ENCODE data around the gene PCDHGC4. TPM values are rescaled to one million over a fixed set of nuclear protein-coding genes. Genes with fewer than 3 reads are reported as not detected.

Gene PCDHGC4
- total RNA-seq, 2 donors from 2014 or later, result 3.8 to 4.1 TPM

DNA sequence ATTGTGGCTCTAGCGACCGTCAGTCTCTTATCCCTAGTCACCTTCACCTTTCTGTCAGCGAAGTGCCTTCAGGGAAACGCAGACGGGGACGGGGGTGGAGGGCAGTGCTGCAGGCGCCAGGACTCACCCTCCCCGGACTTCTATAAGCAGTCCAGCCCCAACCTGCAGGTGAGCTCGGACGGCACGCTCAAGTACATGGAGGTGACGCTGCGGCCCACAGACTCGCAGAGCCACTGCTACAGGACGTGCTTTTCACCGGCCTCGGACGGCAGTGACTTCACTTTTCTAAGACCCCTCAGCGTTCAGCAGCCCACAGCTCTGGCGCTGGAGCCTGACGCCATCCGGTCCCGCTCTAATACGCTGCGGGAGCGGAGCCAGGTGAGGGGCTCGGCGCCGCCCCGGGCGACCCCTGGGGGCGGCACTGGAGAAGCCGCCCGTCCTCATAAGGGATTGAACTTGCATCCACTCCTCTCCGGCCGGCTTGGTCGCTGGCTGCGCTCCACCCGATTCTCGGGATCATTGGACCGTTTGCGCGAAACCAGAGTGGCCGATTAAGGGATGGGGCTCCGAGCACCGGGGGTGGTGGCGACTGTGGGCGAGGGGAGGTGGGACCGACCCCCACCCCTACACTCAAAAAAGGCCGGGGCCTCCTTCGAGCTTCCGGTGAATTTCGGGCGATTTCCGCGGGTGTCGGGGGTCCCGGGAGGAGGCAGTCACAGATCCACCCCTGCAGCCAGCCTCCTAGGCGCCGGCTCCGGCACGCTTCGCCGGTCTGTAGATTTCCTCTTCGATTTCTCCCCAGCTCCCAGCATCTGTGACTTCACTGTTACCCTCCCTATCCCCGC lies 6.7 kb downstream of the PCDHGC4 start:
- no peak overlapping the region for H3K27ac ChIP-seq
- H3K4me3 ChIP-seq, result no peak overlapping the region
- H3K27me3 ChIP-seq (replicated peaks; ENCODE audit: insufficient read depth), result no peaks in the 10 kb centered on the region
- 76% methylated on average over 66 of the region's 66 CpGs for WGBS
- no peaks in the 10 kb centered on the region for H3K9me3 ChIP-seq
- intact Hi-C loops (cut with DNase I), result no loop called here
- DNase-seq (ENCODE audit: low spot score), result no peak
- TF ChIP-seq, protein P1, sequence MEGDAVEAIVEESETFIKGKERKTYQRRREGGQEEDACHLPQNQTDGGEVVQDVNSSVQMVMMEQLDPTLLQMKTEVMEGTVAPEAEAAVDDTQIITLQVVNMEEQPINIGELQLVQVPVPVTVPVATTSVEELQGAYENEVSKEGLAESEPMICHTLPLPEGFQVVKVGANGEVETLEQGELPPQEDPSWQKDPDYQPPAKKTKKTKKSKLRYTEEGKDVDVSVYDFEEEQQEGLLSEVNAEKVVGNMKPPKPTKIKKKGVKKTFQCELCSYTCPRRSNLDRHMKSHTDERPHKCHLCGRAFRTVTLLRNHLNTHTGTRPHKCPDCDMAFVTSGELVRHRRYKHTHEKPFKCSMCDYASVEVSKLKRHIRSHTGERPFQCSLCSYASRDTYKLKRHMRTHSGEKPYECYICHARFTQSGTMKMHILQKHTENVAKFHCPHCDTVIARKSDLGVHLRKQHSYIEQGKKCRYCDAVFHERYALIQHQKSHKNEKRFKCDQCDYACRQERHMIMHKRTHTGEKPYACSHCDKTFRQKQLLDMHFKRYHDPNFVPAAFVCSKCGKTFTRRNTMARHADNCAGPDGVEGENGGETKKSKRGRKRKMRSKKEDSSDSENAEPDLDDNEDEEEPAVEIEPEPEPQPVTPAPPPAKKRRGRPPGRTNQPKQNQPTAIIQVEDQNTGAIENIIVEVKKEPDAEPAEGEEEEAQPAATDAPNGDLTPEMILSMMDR (IDR thresholded peaks at IDR 0.05), result no peak
- no peak for TF ChIP-seq POLR2AphosphoS5 (IDR thresholded peaks at IDR 0.05)
- H3K4me1 ChIP-seq (replicated peaks), result no peaks in the 10 kb centered on the region
- no peaks in the 10 kb centered on the region for H3K36me3 ChIP-seq

DNA sequence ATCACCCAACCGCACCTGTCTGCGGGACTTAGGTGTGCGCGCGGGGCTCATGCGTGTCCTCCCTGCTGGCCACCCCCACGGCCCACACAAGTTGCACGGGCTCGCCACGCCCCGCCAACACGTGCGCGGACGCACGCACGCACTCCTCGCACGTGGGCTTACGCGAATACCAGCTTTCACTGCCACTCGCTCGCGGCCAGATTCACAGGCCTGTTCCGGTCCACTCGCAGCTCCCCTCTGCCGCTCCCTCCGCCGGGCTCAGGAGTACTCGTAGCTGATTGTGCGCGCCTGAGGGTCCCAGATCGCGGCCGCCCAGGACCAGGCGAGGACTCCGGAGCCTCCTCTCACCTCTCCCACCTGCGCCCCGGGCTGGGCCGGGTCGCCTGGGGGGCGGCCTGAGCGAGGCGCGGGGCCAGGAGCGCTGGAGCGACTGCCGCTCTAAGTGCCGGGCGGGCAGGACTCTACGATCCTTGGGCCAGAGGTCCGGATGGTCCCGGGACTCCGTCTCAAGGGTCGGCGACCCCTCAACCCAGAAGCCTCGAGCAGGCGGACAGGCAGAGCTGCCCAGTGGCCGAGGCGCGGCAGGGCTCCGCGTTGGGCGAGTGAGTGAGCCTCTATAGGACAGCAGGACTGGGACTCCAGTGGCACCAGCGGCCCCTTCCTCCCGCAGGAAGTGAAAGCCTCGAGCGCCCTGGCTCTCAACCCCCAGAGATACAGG lies 7.5 kb downstream of the PCDHGC4 start:
- 77% methylated on average over 68 of the region's 68 CpGs for WGBS
- no peaks in the 10 kb centered on the region for H3K9me3 ChIP-seq
- no peak for DNase-seq (ENCODE audit: low spot score)
- H3K27ac ChIP-seq, result no peak overlapping the region
- H3K4me1 ChIP-seq (replicated peaks), result no peaks in the 10 kb centered on the region
- no peaks in the 10 kb centered on the region for H3K27me3 ChIP-seq (replicated peaks; ENCODE audit: insufficient read depth)
- intact Hi-C loops (cut with DNase I), result no loop called here
- TF ChIP-seq, protein P1 (IDR thresholded peaks at IDR 0.05), result no peak
- TF ChIP-seq POLR2A (IDR thresholded peaks at IDR 0.05) (no peak), POLR2AphosphoS5 (IDR thresholded peaks at IDR 0.05) (no peak)
- H3K36me3 ChIP-seq, result no peaks in the 10 kb centered on the region
- no peak overlapping the region for H3K4me3 ChIP-seq

DNA sequence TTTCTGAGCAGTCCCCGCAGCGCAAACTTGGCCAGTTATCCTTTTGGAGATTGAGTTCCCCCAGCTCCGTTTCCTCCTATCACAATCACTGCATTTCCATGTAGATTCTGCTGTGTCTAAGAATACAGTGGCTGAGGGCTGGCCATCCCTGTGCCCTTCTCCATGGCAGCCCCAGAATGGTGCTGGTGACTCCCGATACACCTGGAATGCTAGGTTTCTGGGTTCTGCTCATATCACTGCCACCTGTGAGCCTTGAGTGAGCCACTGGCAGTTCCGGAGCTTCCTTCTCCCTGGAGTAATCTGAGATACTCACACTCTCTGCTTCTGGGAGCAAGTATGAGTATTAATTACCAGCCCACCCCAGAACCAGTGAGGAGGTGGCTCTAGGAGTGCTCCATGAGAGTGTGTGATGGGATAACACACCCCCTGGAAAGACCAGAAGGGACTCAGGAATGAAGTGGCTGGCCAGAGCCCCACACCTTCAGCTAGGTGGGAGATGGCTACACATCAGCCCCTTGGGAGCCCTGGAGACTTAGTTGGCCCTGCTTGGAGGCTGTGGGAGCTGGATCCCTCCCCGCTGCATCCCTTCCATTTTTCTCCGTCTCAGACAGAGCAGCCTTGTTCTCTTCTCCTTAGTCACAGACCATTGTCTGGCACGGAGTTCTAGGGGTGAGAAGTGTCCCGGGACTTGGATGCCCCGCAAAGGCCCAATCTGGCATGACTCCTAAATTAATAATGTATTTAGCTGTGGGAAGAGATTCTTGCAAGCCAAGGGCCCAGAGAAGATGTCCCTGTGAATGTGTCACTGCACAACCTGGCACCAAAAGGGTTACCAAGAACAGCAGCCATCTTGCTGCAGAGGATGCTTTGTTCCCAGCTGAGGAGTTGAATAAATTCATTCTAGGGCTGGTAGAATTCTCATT lies 8.9 kb downstream of the PCDHGC4 start:
- H3K36me3 ChIP-seq, result no peaks in the 10 kb centered on the region
- DNase-seq (ENCODE audit: low spot score), result no peak

DNA sequence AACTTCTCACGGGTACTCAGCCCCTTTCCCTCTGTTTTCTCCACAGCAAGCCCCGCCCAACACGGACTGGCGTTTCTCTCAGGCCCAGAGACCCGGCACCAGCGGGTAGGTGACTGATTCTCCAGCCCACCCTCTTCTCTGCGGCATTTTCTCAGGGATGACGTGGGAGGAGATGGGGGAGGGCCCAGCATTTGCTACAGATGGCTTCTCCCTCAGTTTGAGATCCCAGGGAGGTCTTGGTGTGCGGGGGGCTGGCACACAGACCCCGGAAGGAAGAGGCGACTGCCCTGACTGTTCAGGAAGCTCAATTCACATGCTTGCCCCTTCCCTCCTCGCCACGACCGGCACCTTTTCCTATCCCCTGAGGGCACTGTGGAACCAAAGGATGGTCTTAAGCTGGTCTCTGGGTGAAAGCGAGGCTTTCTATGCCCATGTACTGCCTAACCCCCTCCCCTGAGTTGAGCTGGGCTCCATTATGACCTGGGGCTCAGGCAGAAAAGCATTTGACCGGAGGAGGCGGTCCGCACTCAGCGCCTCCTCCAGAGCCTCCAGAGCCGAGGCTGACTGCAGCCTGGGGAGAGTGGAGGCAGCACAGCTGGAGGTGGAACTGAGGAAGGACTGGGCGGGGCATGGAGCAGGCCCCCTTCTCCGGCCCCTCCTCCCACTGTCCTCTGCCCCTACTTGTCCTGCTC lies 10.1 kb downstream of the PCDHGC4 start:
- no peaks in the 10 kb centered on the region for H3K36me3 ChIP-seq
- DNase-seq (ENCODE audit: low spot score), result no peak
- 47% methylated on average over 22 of the region's 22 CpGs for WGBS
- H3K9me3 ChIP-seq, result no peaks in the 10 kb centered on the region
- H3K4me3 ChIP-seq, result no peak overlapping the region
- no peaks in the 10 kb centered on the region for H3K27me3 ChIP-seq (replicated peaks; ENCODE audit: insufficient read depth)
- no peak overlapping the region for H3K27ac ChIP-seq
- intact Hi-C loops (cut with DNase I), result no loop called here
- TF ChIP-seq POLR2A (IDR thresholded peaks at IDR 0.05) (no peak), POLR2AphosphoS5 (IDR thresholded peaks at IDR 0.05) (no peak)
- TF ChIP-seq, protein P1 (IDR thresholded peaks at IDR 0.05), result no peak
- H3K4me1 ChIP-seq (replicated peaks), result no peaks in the 10 kb centered on the region

More for the DNA sequence above, 8.9 kb downstream of the PCDHGC4 start:
- TF ChIP-seq POLR2AphosphoS5 (IDR thresholded peaks at IDR 0.05) (no peak), POLR2A (IDR thresholded peaks at IDR 0.05) (no peak)
- TF ChIP-seq, protein P1 (IDR thresholded peaks at IDR 0.05), result no peak
- Histone ChIP-seq H3K27ac (no peak overlapping the region), H3K9me3 (no peaks in the 10 kb centered on the region), H3K4me1 (replicated peaks) (no peaks in the 10 kb centered on the region), H3K27me3 (replicated peaks; ENCODE audit: insufficient read depth) (no peaks in the 10 kb centered on the region), H3K4me3 (no peak overlapping the region)
- intact Hi-C loops (cut with DNase I), result no loop called here
- WGBS, result 47% methylated on average over 10 of the region's 10 CpGs
